Liver (tissue), 9 donors: ENCODE measurements around the gene ACOXL. TPM values are rescaled to one million over a fixed set of nuclear protein-coding genes. Genes with fewer than 3 reads are reported as not detected.

Experiments
- DNase-seq: peaks from one replicate; pipeline ENCODE4 v3.0.0-alpha.2; 2017; ENCODE audit warnings: low spot score
- H3K27ac ChIP-seq, 2 donors: one replicate each; pipeline ENCODE4 v1.7.0; 2013; ENCODE audit warnings: inconsistent platforms in 2 of 2, low read length in 2 of 2, control low read depth in 1 of 2, low read depth in 1 of 2, mild to moderate bottlenecking in 1 of 2
- H3K27me3 ChIP-seq, 4 donors: one replicate each; pipeline versions ENCODE4 v1.6.1 to v1.7.0; 2013; ENCODE audit warnings: low read length in 3 of 4, inconsistent platforms in 1 of 4, mild to moderate bottlenecking in 1 of 4, moderate library complexity in 1 of 4; ENCODE audit not compliant: control insufficient read depth in 4 of 4, insufficient read depth in 4 of 4
- H3K36me3 ChIP-seq, 4 donors: one replicate each; pipeline versions ENCODE4 v1.6.1 to v1.7.0; 2013; ENCODE audit warnings: low read length in 3 of 4, mild to moderate bottlenecking in 3 of 4, low read depth in 1 of 4, moderate library complexity in 1 of 4; ENCODE audit not compliant: control insufficient read depth in 4 of 4, insufficient read depth in 3 of 4
- H3K4me1 ChIP-seq, 4 donors: one replicate each; pipeline versions ENCODE4 v1.6.1 to v1.7.0; 2013; ENCODE audit warnings: low read length in 3 of 4, mild to moderate bottlenecking in 3 of 4, moderate library complexity in 1 of 4; ENCODE audit not compliant: control insufficient read depth in 4 of 4, insufficient read depth in 4 of 4
- H3K4me3 ChIP-seq, 3 donors: one replicate each; pipeline versions ENCODE4 v1.6.1 to v1.7.0; 2013; ENCODE audit warnings: low read length in 3 of 3, control low read depth in 1 of 3, low read depth in 1 of 3, mild to moderate bottlenecking in 1 of 3
- H3K9ac ChIP-seq, 2 donors: one replicate each; pipeline ENCODE4 v1.7.0; 2013; ENCODE audit warnings: low read length in 2 of 2, mild to moderate bottlenecking in 2 of 2, moderate library complexity in 2 of 2, control low read depth in 1 of 2, low read depth in 1 of 2
- H3K9me3 ChIP-seq, 4 donors: one replicate each; pipeline versions ENCODE4 v1.6.1 to v1.7.0; 2013; ENCODE audit warnings: low read length in 3 of 4; ENCODE audit not compliant: control insufficient read depth in 4 of 4
- EGR1 ChIP-seq, 2 donors: IDR thresholded peaks; 2 replicates each; pipeline ENCODE4 v1.6.1; 2016 to 2018; ENCODE audit warnings: antibody characterized with exemption in 2 of 2, low read depth in 2 of 2
- FOXA1 ChIP-seq: IDR thresholded peaks from 2 replicates; pipeline ENCODE4 v1.6.1; 2016; ENCODE audit warnings: antibody characterized with exemption
- FOXA2 ChIP-seq: IDR thresholded peaks from 2 replicates; pipeline ENCODE4 v1.6.1; 2016; ENCODE audit warnings: antibody characterized with exemption
- GABPA ChIP-seq, 2 donors: IDR thresholded peaks in 1 of 2; conservative IDR thresholded peaks in 1 of 2; 2 replicates each; pipeline ENCODE4 v1.6.1; 2016; ENCODE audit warnings: antibody characterized with exemption in 2 of 2, mild to moderate bottlenecking in 1 of 2, moderate library complexity in 1 of 2
- HNF4A ChIP-seq, 2 donors: conservative IDR thresholded peaks; 2 replicates each; pipeline ENCODE4 v1.6.1; 2016; ENCODE audit warnings: antibody characterized with exemption in 2 of 2, mild to moderate bottlenecking in 2 of 2
- HNF4G ChIP-seq: IDR thresholded peaks from 2 replicates; pipeline ENCODE4 v1.6.1; 2016; ENCODE audit warnings: antibody characterized with exemption
- JUND ChIP-seq, 2 donors: IDR thresholded peaks; 2 replicates each; pipeline ENCODE4 v1.6.1; 2016; ENCODE audit warnings: antibody characterized with exemption in 2 of 2
- NR2F2 ChIP-seq: IDR thresholded peaks from 2 replicates; pipeline ENCODE4 v1.6.1; 2016; ENCODE audit warnings: antibody characterized with exemption
- RAD21 ChIP-seq, 2 donors: IDR thresholded peaks; 2 replicates each; pipeline ENCODE4 v1.6.1; 2016; ENCODE audit warnings: antibody characterized with exemption in 2 of 2, mild to moderate bottlenecking in 2 of 2
- REST ChIP-seq: IDR thresholded peaks from 2 replicates; pipeline ENCODE4 v1.6.1; 2016; ENCODE audit warnings: antibody characterized with exemption, mild to moderate bottlenecking
- RXRA ChIP-seq, 2 donors: IDR thresholded peaks; 2 replicates each; pipeline ENCODE4 v1.6.1; 2017 to 2018; ENCODE audit warnings: antibody characterized with exemption in 2 of 2, mild to moderate bottlenecking in 1 of 2
- SP1 ChIP-seq: IDR thresholded peaks from 2 replicates; pipeline ENCODE4 v1.6.1; 2018; ENCODE audit warnings: antibody characterized with exemption, mild to moderate bottlenecking
- TAF1 ChIP-seq: conservative IDR thresholded peaks from 2 replicates; pipeline ENCODE4 v1.6.1; 2016; ENCODE audit warnings: antibody characterized with exemption, mild to moderate bottlenecking
- YY1 ChIP-seq: IDR thresholded peaks from 2 replicates; pipeline ENCODE4 v1.6.1; 2016; ENCODE audit warnings: antibody characterized with exemption, mild to moderate bottlenecking
- WGBS: extraction: QIAGEN DNeasy Blood & Tissue Kit; methylation state at CpG from one replicate; pipeline ENCODE4 v1.1.7; 2013; 5-methylcytosine and 5-hydroxymethylcytosine counted together
- polyA plus RNA-seq, 2 donors: library from polyadenylated mRNA; stranded (reverse) in 1 of 2; unstranded in 1 of 2; fragments of 200-250 nt in 1 of 2; fragments of >200 nt in 1 of 2; fragmentation: Nextera tagmentation in 1 of 2; extraction: Ambion mirVana in 1 of 2; gene quantifications; one replicate each; pipeline versions ENCODE4 v1.2.1 to v1.2.3, GENCODE V29; 2013 to 2015
- total RNA-seq, 2 donors: library from RNA; depleted of rRNA; stranded (reverse); fragments of >200 nt; gene quantifications; one replicate each; pipeline ENCODE4 v1.2.3, GENCODE V29; 2014
- TF ChIP-seq, protein P1 (sequence below): IDR thresholded peaks from 2 replicates; pipeline ENCODE4 v1.6.1; 2016; ENCODE audit warnings: antibody characterized with exemption
- TF ChIP-seq, protein P2 (sequence below): IDR thresholded peaks from 2 replicates; pipeline ENCODE4 v1.6.1; 2016; ENCODE audit warnings: antibody characterized with exemption
- TF ChIP-seq, protein P3 (sequence below): fragments of 150-350 bp; IDR thresholded peaks from 2 replicates; pipeline ENCODE4 v1.5.1; 2017; ENCODE audit warnings: improper control_type of control experiment, low read depth, low read length; ENCODE audit not compliant: missing input control
- TF ChIP-seq, protein P4 (sequence below): IDR thresholded peaks from 2 replicates; pipeline ENCODE4 v1.6.1; 2016; ENCODE audit warnings: antibody characterized with exemption
- donor health status: healthy.
- donor health status: healthy.
- donor health status: healthy.
- donor health status: healthy.
- donor health status: healthy.

ACOXL gene
- total and polyA plus RNA-seq, 4 donors, result 0.07 TPM; not detected in 3

DNA sequence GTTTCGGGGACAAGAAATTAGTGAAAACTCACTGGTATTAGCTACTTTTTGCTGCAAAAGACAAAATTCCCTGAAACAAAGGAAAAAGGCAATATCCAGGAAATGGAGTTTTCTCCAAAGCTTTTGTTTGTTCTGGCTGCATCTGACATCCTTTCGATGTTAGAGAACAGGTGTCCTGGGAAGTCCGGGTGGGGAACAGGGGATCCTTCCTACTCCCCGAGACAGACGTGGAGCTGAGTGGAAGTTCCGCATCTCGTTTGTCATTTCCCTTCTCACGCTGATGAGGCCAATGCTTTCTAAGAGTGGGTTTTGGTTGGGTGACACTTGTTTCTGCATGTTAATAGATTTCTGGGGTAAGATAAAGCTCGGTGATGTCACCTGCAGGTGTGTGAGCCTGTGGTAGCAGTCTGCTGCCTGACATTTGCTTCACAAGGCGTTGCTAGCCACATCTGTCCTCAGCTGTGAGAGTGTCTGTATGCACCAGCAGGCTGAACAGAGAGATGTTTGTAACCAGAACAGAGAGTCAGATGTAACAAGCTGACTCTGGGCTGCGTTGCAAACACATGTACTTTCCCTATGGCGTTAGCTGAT is 125.9 kb downstream of the ACOXL start:
- Histone ChIP-seq H3K4me1 (no peaks in the 10 kb centered on the region), H3K4me3 (no peak overlapping the region), H3K27ac (no peak overlapping the region), H3K9me3 (no peaks in the 10 kb centered on the region), H3K36me3 (no peaks in the 10 kb centered on the region), H3K9ac (no peak overlapping the region), H3K27me3 (no peaks in the 10 kb centered on the region)
- no peak for TF ChIP-seq HNF4A (conservative IDR thresholded peaks at IDR 0.05)
- TF ChIP-seq, protein P1, sequence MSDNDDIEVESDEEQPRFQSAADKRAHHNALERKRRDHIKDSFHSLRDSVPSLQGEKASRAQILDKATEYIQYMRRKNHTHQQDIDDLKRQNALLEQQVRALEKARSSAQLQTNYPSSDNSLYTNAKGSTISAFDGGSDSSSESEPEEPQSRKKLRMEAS, result no peak
- no peak for TF ChIP-seq GABPA (IDR thresholded peaks at IDR 0.05 in 1 of 2, conservative IDR thresholded peaks at IDR 0.05 in 1 of 2)
- TF ChIP-seq, protein P2, sequence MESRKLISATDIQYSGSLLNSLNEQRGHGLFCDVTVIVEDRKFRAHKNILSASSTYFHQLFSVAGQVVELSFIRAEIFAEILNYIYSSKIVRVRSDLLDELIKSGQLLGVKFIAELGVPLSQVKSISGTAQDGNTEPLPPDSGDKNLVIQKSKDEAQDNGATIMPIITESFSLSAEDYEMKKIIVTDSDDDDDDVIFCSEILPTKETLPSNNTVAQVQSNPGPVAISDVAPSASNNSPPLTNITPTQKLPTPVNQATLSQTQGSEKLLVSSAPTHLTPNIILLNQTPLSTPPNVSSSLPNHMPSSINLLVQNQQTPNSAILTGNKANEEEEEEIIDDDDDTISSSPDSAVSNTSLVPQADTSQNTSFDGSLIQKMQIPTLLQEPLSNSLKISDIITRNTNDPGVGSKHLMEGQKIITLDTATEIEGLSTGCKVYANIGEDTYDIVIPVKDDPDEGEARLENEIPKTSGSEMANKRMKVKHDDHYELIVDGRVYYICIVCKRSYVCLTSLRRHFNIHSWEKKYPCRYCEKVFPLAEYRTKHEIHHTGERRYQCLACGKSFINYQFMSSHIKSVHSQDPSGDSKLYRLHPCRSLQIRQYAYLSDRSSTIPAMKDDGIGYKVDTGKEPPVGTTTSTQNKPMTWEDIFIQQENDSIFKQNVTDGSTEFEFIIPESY, result no peak
- no peak for TF ChIP-seq NR2F2
- TF ChIP-seq, protein P3, sequence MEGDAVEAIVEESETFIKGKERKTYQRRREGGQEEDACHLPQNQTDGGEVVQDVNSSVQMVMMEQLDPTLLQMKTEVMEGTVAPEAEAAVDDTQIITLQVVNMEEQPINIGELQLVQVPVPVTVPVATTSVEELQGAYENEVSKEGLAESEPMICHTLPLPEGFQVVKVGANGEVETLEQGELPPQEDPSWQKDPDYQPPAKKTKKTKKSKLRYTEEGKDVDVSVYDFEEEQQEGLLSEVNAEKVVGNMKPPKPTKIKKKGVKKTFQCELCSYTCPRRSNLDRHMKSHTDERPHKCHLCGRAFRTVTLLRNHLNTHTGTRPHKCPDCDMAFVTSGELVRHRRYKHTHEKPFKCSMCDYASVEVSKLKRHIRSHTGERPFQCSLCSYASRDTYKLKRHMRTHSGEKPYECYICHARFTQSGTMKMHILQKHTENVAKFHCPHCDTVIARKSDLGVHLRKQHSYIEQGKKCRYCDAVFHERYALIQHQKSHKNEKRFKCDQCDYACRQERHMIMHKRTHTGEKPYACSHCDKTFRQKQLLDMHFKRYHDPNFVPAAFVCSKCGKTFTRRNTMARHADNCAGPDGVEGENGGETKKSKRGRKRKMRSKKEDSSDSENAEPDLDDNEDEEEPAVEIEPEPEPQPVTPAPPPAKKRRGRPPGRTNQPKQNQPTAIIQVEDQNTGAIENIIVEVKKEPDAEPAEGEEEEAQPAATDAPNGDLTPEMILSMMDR, result no peak
- no peak for TF ChIP-seq HNF4G
- no peak for TF ChIP-seq EGR1 (IDR thresholded peaks at IDR 0.05; ENCODE audit: low read depth in 2 of 2)
- TF ChIP-seq SP1, result no peak
- TF ChIP-seq, protein P4, sequence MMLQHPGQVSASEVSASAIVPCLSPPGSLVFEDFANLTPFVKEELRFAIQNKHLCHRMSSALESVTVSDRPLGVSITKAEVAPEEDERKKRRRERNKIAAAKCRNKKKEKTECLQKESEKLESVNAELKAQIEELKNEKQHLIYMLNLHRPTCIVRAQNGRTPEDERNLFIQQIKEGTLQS, result no peak
- DNase-seq, result no peak
- 60% methylated on average over 12 of the region's 12 CpGs for WGBS

DNA sequence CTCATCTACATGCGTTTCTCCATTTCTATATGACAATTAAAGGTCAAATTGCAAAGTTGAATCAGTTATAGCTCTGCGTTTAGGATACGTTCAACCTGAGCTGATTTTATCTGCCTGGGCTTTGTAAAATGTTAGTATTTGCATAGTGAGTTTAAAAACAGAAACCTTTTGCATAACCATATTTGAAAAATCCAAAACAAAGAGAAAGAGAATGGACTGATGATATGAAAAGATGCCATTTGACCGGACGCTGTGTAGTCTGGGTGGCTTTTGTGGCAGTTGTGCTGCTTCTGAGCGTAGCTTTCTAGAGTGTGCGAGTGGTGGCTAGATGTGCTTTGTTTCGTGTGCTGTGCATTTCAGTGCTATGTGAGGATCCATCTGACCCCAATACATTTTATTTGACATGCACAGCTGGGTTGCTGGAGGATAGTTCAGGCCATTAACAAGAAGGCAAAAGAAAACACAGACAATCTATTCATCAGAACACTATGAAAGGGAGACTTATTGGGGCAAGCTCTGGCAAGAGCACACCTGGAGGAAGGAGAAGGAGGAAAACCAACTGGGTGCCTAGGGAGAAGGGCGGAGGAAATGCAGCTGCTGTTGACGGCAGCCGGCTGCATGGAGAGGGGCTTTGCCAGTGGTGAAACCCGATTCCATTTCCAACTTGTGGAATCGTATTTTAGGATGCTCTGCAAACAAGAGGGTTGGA is 126.8 kb downstream of the ACOXL start:
- H3K27ac ChIP-seq, result no peak overlapping the region
- no peaks in the 10 kb centered on the region for H3K36me3 ChIP-seq
- DNase-seq, result no peak
- WGBS, result 69% methylated on average over 13 of the region's 13 CpGs
- no peak overlapping the region for H3K9ac ChIP-seq
- no peaks in the 10 kb centered on the region for H3K9me3 ChIP-seq
- no peaks in the 10 kb centered on the region for H3K4me1 ChIP-seq
- H3K27me3 ChIP-seq, result no peaks in the 10 kb centered on the region
- TF ChIP-seq HNF4G (no peak), FOXA1 (no peak), RAD21 (IDR thresholded peaks at IDR 0.05) (no peak), RXRA (IDR thresholded peaks at IDR 0.05) (no peak), FOXA2 (no peak), REST (no peak), SP1 (no peak), GABPA (IDR thresholded peaks at IDR 0.05 in 1 of 2, conservative IDR thresholded peaks at IDR 0.05 in 1 of 2) (no peak), JUND (IDR thresholded peaks at IDR 0.05) (no peak), NR2F2 (no peak), TAF1 (no peak), YY1 (no peak), HNF4A (conservative IDR thresholded peaks at IDR 0.05) (no peak)
- TF ChIP-seq, protein P3, result no peak
- TF ChIP-seq, protein P1, result no peak
- TF ChIP-seq, protein P4, result no peak
- no peak overlapping the region for H3K4me3 ChIP-seq
